ENCODE data around the gene MS4A2.
"Not testable (repeated sequence)": the region's sequence is repeated elsewhere in the genome, so short reads cannot be mapped to it uniquely, and the experiment has no call there.

The MS4A2 gene

DNA sequence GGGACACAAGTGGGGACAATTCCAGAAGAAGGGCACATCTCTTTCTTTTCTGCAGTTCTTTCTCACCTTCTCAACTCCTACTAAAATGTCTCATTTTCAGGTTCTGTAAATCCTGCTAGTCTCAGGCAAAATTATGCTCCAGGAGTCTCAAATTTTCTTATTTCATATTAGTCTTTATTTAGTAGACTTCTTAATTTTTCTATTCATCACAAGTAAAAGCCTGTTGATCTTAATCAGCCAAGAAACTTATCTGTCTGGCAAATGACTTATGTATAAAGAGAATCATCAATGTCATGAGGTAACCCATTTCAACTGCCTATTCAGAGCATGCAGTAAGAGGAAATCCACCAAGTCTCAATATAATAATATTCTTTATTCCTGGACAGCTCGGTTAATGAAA is at the start of gene MS4A2:
Gene MS4A2 (plus strand): TSS at position 301 of the 400 bp plus-strand sequence. CDS start 102 bp downstream, outside the sequence.
- intact Hi-C loops (cut with DNase I), result no loop called here
- no peak for DNase-seq

DNA sequence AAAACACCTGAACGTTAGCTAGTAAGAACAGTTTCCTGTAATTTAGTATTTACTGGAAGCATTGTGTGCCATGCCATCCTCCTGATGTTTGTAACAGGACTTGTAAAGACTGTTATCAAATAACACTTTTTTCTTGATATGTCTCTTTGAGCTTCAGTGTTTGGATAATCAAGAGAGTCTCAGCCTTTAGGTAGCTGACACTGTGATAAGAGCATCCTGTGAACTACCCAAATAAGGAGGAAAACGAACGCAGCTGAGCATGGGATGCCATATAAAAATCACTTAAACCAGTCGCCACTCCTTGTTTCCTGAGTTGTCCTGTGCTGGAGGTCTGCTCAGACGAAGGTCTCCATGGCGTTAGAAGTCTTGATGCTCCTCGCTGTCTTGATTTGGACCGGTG is 48.4 kb upstream of the MS4A2 start, which contains the start of gene OOSP2:
Gene OOSP2 (plus strand): TSS at position 301 of the 400 bp plus-strand sequence. CDS start 51 bp downstream, at position 352.
- DNase-seq, result no peak
- intact Hi-C loops (cut with DNase I), result no loop called here

DNA sequence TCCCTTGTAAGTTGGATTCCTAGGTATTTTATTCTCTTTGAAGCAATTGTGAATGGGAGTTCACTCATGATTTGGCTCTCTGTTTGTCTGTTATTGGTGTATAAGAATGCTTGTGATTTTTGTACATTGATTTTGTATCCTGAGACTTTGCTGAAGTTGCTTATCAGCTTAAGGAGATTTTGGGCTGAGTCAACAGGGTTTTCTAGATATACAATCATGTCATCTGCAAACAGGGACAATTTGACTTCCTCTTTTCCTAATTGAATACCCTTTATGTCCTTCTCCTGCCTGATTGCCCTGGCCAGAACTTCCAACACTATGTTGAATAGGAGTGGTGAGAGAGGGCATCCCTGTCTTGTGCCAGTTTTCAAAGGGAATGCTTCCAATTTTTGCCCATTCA is 38.0 kb upstream of the MS4A2 start:
- intact Hi-C loops (cut with DNase I); DNase-seq: not testable (repeated sequence)

DNA sequence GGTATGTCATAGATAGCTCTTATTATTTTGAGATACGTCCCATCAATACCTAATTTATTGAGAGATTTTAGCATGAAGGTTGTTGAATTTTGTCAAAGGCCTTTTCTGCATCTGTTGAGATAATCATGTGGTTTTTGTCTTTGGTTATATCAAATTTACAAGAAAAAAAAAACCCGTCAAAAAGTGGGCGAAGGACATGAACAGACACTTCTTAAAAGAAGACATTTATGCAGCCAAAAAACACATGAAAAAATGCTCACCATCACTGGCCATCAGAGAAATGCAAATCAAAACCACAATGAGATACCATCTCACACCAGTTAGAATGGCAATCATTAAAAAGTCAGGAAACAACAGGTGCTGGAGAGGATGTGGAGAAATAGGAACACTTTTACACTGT is 37.6 kb upstream of the MS4A2 start:
- DNase-seq; intact Hi-C loops (cut with DNase I): not testable (repeated sequence)

DNA sequence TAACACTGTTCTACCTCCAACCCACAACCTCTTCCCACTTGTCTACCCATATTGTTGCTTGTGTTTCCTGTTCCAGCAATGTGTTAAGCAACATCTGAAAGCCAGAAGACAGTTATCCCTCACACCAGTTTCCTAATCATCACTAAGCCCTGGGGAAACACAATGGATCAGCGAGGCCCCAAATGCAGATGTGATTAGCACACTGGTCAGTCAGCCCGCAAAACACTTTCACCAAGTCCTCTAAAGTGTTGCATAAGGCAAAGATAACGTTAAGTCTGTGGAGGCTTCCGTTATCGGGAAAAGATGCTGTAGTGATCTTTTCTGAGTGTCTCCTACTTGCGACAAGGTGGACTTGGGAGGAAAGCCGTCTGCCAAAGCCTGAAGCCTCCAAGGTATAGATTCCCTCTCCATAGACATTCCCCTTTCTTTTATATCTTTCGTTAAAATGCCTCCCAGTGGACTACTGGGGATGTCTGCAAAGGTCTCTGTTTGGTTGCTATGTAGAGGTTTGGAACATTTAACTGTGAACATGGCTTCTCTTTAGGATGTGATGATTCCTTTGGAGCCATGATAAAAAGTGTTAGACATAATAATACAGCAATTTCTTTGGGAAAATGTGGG is 32.0 kb upstream of the MS4A2 start, which contains the start of gene MS4A3:
Gene MS4A3 (plus strand): TSS at position 317 of the 621 bp plus-strand sequence. CDS start 4,496 bp downstream, outside the sequence.
- no peak for DNase-seq
- intact Hi-C loops (cut with DNase I), result no loop called here

DNA sequence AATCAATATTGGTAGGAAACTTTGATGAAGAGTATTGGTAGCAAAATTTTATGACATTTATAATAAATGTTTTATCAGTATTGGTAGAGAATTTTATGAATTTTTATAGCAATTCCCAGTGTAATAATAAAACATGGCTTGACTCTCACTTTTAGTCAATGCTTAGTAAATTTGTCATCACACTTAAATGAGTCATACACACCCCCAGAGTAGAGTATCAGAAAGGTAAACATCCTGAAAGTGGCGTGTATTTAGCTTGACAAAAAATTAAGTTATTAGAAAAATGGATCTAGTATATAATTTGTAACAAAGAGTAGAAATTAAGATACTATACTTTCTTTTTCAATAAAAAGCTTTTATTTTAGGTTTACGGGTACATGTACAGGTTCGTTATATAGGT is 29.4 kb upstream of the MS4A2 start:
- DNase-seq, result no peak
- intact Hi-C loops (cut with DNase I), result no loop called here

DNA sequence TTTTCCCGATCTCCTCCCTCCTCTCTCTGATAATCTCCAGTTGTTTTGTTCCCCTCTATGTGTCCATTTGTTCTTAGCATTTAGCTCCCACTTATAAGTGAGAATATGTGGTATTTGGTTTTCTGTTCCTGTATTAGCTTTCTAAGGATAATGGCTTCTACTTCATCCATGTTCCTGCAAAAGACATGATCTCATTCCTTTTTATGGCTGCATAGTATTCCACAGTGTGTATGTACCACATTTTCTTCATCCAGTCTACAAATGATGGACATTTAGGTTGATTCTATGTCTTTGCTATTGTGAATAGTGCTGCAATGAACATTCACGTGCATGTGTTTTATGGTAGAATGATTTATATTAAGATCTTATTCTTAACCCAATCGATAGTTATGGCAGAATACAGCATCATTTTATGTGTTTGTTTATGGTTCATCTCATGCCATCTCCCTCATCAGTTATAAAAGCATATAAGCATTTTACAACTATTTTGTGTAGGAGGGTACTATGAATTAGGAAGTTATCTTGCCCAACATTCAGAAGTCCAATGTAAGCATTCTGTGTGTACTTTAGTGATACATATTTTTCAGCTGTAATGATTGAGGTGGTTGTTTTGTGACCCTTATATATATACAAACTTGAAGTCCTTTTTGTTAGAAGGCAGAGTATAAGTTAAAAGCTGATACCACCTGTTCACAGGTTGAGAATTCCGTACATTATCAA is 28.8 kb upstream of the MS4A2 start:
- intact Hi-C loops (cut with DNase I), result no loop called here
- DNase-seq, result no peak

DNA sequence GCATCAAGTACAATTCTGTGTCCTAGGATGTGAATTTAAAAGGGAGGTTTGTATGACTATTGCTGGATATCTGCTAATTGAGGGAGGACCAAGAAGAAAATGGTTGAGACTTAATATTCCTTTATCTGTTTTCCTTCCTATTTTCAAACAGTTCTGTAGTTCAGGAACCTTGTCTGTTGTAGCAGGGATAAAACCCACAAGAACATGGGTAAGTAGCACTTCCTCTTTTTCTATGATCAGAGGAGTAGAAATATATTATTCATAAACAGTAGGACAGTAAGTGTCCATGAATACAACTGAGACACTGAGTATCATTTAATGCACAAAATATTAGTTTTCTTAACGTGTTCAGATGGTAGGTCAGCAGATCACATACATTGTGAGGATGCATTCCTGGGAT is 24.4 kb upstream of the MS4A2 start:
- intact Hi-C loops (cut with DNase I), result no loop called here
- DNase-seq, result no peak

DNA sequence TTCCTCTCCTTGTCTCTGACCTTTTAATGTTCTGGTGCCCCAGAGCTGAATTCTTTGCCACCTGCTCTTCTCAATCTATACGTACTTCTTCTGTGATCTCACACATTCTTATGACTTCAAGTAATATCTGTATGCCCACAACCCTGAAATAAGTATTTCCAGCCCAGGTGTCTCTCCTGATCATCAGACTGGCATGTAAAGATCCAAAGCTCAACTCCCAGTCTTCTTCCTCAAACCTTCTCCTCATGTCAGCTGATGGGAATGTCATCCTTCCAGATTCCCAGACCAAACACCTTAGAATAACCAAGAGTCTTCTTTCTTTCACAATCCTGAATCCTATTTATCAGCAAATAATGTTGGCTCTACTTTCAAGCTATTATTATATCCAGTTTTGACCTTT is 22.7 kb upstream of the MS4A2 start:
- DNase-seq, result no peak
- intact Hi-C loops (cut with DNase I), result no loop called here

DNA sequence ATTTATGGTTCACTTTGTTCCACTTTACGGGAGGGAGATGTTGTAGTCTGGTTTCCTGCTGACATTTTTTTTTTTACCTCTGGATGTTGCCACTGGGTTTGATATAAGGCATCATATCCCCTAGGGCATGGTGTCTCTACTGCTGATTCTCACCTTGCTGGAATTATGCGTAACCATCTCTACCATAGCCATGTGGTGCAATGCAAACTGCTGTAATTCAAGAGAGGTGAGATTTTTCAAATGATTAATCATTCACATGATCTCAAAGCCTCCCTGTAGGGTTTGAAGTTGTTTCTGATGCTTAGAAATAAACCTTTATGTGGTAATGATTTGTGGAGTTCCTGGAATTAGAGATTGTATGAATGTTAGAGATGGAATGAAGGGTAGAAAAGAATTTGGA is 19.0 kb upstream of the MS4A2 start:
- intact Hi-C loops (cut with DNase I), result no loop called here
- DNase-seq, result no peak

DNA sequence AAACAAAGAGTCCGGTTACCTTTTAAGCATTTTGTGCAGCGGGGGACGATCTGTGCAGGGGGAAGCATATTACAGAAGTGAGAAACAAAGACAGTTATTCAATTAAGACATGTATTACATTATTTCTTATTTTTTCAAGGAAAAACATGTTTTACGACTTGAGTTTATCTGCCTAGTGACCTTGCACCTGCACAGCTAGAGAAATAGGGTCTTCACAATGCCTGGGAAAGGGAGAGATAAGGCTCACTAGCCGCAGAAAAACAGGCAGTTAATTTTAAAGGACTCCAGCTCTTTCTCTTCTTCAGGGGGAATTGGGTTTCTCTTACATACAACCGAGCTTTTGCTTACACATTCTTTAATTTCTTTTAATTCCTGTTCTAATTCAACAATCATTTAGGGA is 16.8 kb upstream of the MS4A2 start:
- DNase-seq; intact Hi-C loops (cut with DNase I): not testable (repeated sequence)

DNA sequence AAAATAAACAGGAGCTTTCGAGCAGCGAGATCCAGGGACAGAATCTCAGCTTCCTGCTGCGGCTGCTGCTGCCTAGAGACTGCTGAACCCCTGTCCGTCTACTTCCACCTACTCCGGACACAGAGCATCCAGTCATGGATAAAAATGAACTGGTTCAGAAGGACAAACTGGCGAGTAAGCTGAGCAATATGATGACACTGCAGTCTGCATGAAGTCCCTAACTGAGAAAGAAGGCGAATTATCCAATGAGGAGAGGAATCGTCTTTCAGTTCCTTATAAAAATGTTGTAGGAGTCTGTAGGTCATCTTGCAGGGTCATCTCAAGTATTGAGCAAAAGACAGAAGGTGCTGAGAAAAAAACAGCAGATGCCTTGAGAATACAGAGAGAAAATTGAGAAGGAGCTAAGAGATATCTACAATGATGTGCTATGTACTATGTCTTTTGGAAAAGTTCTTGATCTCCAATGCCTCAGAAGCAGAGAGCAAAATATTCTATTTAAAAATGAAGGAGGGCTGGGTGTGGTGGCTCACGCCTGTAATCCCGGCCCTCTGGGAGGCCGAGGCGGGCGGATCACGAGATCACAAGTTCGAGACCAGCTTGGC is 11.1 kb upstream of the MS4A2 start:
- intact Hi-C loops (cut with DNase I), result no loop called here
- DNase-seq, result no peak

DNA sequence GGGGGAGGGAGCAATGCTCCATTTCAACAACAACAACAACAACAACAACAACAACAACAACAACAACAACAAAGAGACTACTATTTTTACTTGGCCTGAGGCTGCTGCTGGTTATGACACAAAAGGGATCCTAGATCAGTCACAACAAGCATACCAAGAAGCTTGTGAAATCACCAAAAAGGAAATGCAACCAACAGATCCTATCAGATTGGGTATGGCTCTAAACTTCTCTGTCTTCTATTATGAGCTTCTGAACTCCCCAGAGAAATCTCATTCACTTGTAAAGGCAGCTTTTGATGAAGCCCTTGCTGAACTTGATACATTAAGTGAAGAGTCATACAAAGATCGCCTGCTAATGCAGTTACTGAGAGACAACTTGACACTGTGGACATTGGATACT is 10.5 kb upstream of the MS4A2 start:
- intact Hi-C loops (cut with DNase I), result no loop called here
- no peak for DNase-seq

DNA sequence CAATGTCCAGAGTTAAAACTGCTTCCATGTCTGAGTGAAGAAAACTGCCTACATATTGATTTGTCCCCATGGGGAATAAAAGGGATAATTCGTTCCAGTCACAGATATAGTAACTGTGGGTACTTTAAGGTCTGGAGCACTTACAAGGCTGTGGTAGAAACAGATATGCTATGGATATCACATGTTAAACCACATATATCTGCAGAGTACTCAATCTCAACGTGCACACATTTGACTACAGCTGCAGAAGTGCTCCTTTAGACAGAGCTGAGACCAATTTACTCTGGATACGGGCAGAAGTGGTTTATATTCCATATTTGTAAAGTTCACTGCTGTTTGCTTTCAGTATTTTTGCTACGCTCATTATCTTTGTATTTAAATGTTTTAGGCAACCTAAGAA is 9.7 kb upstream of the MS4A2 start:
- DNase-seq, result no peak
- intact Hi-C loops (cut with DNase I), result no loop called here

DNA sequence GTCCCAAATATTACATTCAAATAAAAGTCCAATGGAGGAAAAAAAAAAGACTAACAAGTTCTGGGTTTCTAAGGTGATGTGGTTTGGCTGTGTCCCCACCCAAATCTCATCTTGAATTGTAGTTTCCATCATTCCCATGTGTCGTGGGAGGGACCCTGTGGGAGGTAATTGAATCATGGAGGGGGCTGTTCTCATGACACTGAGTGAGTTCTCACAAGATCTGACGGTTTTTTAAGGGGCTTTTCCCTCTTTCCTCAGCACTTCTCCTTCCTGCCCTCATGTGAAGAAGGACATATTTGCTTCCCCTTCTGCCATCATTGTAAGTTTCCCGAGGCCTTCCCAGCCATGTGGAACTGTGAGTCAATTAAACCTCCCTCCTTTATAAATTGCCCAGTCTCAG is 7.9 kb upstream of the MS4A2 start:
- intact Hi-C loops (cut with DNase I), result no loop called here
- DNase-seq, result no peak

DNA sequence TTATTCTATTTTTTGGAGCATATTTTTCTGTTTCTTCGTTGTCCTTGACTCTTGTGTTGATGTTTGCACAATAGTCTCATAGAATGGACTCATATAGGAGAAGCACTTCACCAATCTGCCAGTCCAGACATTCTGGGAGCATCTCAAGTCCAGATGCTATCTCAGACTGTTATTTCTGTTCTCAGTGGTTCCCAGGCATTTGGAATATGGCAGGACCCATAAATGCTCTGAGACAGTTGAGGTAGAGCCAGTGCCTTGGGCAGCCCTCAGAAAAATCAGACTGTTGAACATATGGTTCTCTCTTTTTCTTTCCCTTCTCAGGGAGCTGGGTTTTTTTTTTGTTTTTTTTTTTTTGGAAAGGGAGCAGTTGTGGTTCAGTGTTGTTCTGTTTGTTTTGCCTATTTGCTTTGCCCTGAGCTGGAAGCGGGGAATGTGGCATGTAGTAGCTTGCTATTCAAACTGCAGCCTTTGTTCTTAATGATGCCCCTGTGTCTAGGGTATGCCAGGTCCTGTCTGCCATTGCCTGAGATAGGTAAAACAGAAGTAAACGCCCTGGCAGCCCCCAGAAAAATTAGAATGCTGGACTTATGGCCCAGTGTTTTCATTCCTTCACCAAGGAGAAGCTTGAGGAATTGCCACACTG is 3.7 kb upstream of the MS4A2 start:
- intact Hi-C loops (cut with DNase I), result no loop called here
- no peak for DNase-seq

DNA sequence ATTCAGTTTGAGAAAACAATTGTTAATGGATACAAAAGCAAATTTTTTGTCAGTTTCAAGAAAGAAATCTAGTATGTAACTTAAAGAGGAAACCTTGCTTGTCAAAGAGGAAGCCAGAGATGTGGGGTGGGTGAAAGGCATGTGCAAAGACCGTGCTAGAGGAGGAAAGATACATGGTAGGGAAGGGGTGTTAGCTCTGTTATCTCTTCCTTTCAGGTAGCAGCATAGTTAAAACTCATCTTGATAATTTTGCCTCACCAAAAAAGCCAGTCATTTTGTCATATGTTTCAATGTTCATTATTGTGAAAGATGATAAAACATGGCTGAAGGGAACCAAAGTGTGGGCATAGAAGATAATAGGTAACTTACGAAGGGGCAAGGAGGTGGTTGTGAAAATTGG is 2.6 kb upstream of the MS4A2 start:
- intact Hi-C loops (cut with DNase I), result no loop called here
- no peak for DNase-seq

DNA sequence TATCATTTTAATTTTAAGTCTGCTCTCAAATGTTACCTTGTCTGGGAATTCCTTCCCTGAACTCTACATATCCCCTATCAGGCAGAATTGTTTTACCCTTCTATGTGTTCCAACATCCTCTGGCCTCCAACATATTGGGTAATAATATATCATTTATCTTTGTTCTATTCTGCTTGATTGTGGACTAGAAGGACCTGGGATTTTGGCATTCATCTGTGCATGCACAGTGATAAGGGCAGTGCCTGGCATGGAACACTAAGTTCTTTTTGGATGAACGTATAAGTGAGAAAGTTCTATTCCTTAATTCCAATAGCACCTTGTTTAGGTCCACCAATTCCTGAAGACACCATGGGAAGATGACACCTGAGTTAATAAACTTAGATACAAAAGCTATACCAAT is 1.2 kb upstream of the MS4A2 start:
- no peak for DNase-seq
- intact Hi-C loops (cut with DNase I), result no loop called here

DNA sequence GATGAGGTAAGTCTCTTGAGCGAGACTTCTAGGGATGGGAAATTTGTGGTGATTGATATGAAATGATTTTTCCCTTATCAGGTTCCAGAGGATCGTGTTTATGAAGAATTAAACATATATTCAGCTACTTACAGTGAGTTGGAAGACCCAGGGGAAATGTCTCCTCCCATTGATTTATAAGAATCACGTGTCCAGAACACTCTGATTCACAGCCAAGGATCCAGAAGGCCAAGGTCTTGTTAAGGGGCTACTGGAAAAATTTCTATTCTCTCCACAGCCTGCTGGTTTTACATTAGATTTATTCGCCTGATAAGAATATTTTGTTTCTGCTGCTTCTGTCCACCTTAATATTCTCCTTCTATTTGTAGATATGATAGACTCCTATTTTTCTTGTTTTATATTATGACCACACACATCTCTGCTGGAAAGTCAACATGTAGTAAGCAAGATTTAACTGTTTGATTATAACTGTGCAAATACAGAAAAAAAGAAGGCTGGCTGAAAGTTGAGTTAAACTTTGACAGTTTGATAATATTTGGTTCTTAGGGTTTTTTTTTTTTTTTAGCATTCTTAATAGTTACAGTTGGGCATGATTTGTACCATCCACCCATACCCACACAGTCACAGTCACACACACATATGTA is 7.1 kb downstream of the MS4A2 start:
- intact Hi-C loops (cut with DNase I), result no loop called here
- no peak for DNase-seq

DNA sequence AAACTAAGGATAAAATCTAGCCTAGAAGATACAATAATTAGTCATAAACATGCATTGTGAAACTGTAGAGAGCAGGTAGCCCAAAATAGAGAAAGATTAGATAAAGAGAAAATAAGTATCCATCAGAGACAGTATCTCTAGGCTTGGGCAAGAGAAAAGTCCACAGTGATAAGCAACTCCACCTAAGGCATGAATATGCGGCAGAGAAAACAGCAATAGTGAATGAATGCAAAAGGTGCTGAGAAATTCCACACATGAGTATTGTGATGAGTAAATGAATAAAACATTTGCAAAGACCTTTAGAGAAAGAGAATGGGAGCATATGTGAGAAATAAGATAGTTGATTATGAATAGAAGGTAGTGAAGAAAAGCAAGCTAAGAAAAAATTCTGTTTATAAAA is 8.7 kb downstream of the MS4A2 start:
- DNase-seq, result no peak
- intact Hi-C loops (cut with DNase I), result no loop called here

DNA sequence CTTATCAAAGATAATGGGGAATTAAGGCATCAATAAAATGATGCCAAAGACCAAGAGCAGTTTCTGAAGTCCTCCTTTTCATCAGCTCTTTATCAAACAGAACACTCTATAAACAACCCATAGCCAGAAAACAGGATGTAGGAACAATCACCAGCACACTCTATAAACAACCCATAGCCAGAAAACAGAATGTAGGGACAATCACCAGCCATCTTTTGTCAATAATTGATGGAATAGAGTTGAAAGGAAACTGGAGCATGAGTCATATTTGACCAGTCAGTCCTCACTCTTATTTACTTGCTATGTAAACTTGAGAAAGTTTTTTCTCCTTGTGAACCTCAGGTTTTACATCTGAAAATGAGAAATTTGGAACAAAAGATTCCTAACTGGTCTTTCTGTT is 10.0 kb downstream of the MS4A2 start:
- intact Hi-C loops (cut with DNase I), result no loop called here
- DNase-seq, result no peak
